HepG2 (cell line): ENCODE data around the gene MECR. TPM values are rescaled to one million over a fixed set of nuclear protein-coding genes. Genes with fewer than 3 reads are reported as not detected.
A peak's percentile ranks its signal among the peaks of the same experiment; 100 is the strongest.

Experiments
- CBFB ChIP-seq: sonication (generic); formaldehyde crosslinking; IDR thresholded peaks from 2 replicates; pipeline ENCODE4 v1.4.0; 2020; ENCODE audit warnings: missing genetic modification reagents
- CERS6 ChIP-seq: sonication (generic); formaldehyde crosslinking; IDR thresholded peaks from 2 replicates; pipeline ENCODE4 v1.5.0; 2020; ENCODE audit warnings: missing genetic modification reagents
- DNMT3B ChIP-seq: conservative IDR thresholded peaks from 2 replicates; pipeline ENCODE4 v1.6.1; 2016; ENCODE audit warnings: missing biosample characterization, control low read depth
- HES4 ChIP-seq: sonication (generic); formaldehyde crosslinking; IDR thresholded peaks from 2 replicates; pipeline ENCODE4 v1.9.0; 2021; ENCODE audit warnings: mild to moderate bottlenecking, missing genetic modification reagents, borderline replicate concordance
- HNRNPL ChIP-seq: fragments of 200-400 bp; formaldehyde crosslinking; IDR thresholded peaks from 2 replicates; pipeline ENCODE4 v1.6.1; 2017; ENCODE audit warnings: mild to moderate bottlenecking, low read depth, low read length
- IRF1 ChIP-seq: sonication (generic); formaldehyde crosslinking; IDR thresholded peaks from 2 replicates; pipeline ENCODE4 v1.4.0; 2020; ENCODE audit warnings: low read depth, mild to moderate bottlenecking, missing genetic modification reagents
- MIER3 ChIP-seq: IDR thresholded peaks from 2 replicates; pipeline ENCODE4 v1.6.1; 2016; ENCODE audit warnings: missing compliant biosample characterization, borderline replicate concordance
- MXD1 ChIP-seq: sonication (generic); formaldehyde crosslinking; IDR thresholded peaks from 2 replicates; pipeline ENCODE4 v1.4.0; 2020; ENCODE audit warnings: mild to moderate bottlenecking, missing genetic modification reagents
- PITX1 ChIP-seq: sonication (generic); formaldehyde crosslinking; IDR thresholded peaks from 2 replicates; pipeline ENCODE4 v1.5.1; 2020; ENCODE audit warnings: mild to moderate bottlenecking, missing genetic modification reagents
- PTBP1 ChIP-seq: fragments of 200-400 bp; formaldehyde crosslinking; IDR thresholded peaks from 2 replicates; pipeline ENCODE4 v1.6.1; 2018; ENCODE audit warnings: low read length, low read depth; ENCODE audit not compliant: poor library complexity, severe bottlenecking
- RFX3 ChIP-seq: IDR thresholded peaks from 2 replicates; pipeline ENCODE4 v1.6.1; 2016; ENCODE audit warnings: missing biosample characterization, missing genetic modification reagents
- TAF1 ChIP-seq: sonication (generic); formaldehyde crosslinking; IDR thresholded peaks from 2 replicates; pipeline ENCODE4 v1.4.0; 2020; ENCODE audit warnings: missing genetic modification reagents
- TEAD2 ChIP-seq: sonication (generic); formaldehyde crosslinking; IDR thresholded peaks from 2 replicates; pipeline ENCODE4 v1.9.0; 2021; ENCODE audit warnings: missing genetic modification reagents
- THAP8 ChIP-seq: sonication (generic); formaldehyde crosslinking; IDR thresholded peaks from 2 replicates; pipeline ENCODE4 v1.5.1; 2020; ENCODE audit warnings: missing genetic modification reagents, mild to moderate bottlenecking, borderline replicate concordance
- ZBTB14 ChIP-seq: sonication (generic); formaldehyde crosslinking; IDR thresholded peaks from 2 replicates; pipeline ENCODE4 v1.4.0; 2020; ENCODE audit warnings: missing genetic modification reagents
- ZBTB42 ChIP-seq: sonication (generic); formaldehyde crosslinking; IDR thresholded peaks from 2 replicates; pipeline ENCODE4 v1.5.0; 2020; ENCODE audit warnings: mild to moderate bottlenecking, missing genetic modification reagents
- ZNF512 ChIP-seq: sonication (generic); formaldehyde crosslinking; IDR thresholded peaks from 2 replicates; pipeline ENCODE4 v1.4.0; 2020; ENCODE audit warnings: mild to moderate bottlenecking, missing genetic modification reagents
- ZNF639 ChIP-seq: conservative IDR thresholded peaks from 2 replicates; pipeline ENCODE4 v1.6.1; 2018; ENCODE audit warnings: missing genetic modification reagents
- ZNF704 ChIP-seq: sonication (generic); formaldehyde crosslinking; IDR thresholded peaks from 2 replicates; pipeline ENCODE4 v1.8.1; 2023; ENCODE audit warnings: mild to moderate bottlenecking, inconsistent platforms, moderate library complexity, missing genetic modification reagents, borderline replicate concordance
- ZNF781 ChIP-seq: sonication (generic); formaldehyde crosslinking; IDR thresholded peaks from 2 replicates; pipeline ENCODE4 v1.5.1; 2020; ENCODE audit warnings: borderline replicate concordance, mild to moderate bottlenecking, missing genetic modification reagents; ENCODE audit errors: not compliant biosample characterization
- polyA plus RNA-seq, 8 experiments: library from polyadenylated mRNA; depleted of rRNA in 3 of 8; stranded (reverse) in 7 of 8; unstranded in 1 of 8; fragments of >200 nt; fragmentation: Illumina TruSeq in 4 of 8; extraction: Trizol in 4 of 8; gene quantifications; 2 replicates each; pipeline versions ENCODE4 v1.2.1 to v1.2.3, GENCODE V29; 2011 to 2016; ENCODE audit warnings: low read depth in 4 of 8, missing spikeins in 1 of 8, mixed read lengths in 1 of 8; ENCODE audit not compliant: insufficient read depth in 1 of 8
- total RNA-seq, 5 experiments: library from RNA; depleted of rRNA; stranded (reverse); fragments of >200 nt; fragmentation: Illumina TruSeq; extraction: Trizol; gene quantifications; 2 replicates each; pipeline ENCODE4 v1.2.3, GENCODE V29; 2016; ENCODE audit warnings: low read depth in 1 of 5

MECR gene
- total and polyA plus RNA-seq, 2 of the 13 experiments (the other 11 are each of a cell fraction or from before 2014, with no cell fraction given): 18.8 to 24.9 TPM

GRCh38 chr1:29230553-29231378 lies at the start of gene MECR (continued):
- TF ChIP-seq IRF1 (CRISPR knock-in tag) (no peak), PITX1 (CRISPR knock-in tag) (peak; percentile 58; the same call in 1 of the 2 replicates), ZBTB14 (CRISPR knock-in tag) (no peak; the same call in 1 of the 2 replicates), ZBTB42 (CRISPR knock-in tag) (no peak), HES4 (CRISPR knock-in tag) (peak; percentile 54; the same call in 1 of the 2 replicates), DNMT3B (CRISPR knock-in tag) (peak; percentile 70), TAF1 (CRISPR knock-in tag) (peak; percentile 54; the same call in 1 of the 2 replicates), CBFB (CRISPR knock-in tag) (peak; percentile 56; the same call in 1 of the 2 replicates), PTBP1 (no peak), ZNF704 (no peak), ZNF512 (CRISPR knock-in tag) (no peak), ZNF781 (CRISPR knock-in tag) (peak; percentile 81), RFX3 (CRISPR knock-in tag) (no peak), ZNF639 (CRISPR knock-in tag) (0 out of 2 replicates have a peak, but pooled peaks have one; percentile 30), TEAD2 (CRISPR knock-in tag) (no peak), MXD1 (peak; percentile 85), MIER3 (CRISPR knock-in tag) (no peak), THAP8 (CRISPR knock-in tag) (no peak), HNRNPL (0 out of 2 replicates have a peak, but pooled peaks have one; percentile 26), CERS6 (CRISPR knock-in tag) (no peak)
